ENCODE results near the gene ZNG1E. TPM values are rescaled to one million over a fixed set of nuclear protein-coding genes. Genes with fewer than 3 reads are reported as not detected.
"Not testable (repeated sequence)": the region's sequence is repeated elsewhere in the genome, so short reads cannot be mapped to it uniquely, and the experiment has no call there.

The ZNG1E gene
- total RNA-seq, 1 experiment from 2014 or later = 34.1 TPM

DNA sequence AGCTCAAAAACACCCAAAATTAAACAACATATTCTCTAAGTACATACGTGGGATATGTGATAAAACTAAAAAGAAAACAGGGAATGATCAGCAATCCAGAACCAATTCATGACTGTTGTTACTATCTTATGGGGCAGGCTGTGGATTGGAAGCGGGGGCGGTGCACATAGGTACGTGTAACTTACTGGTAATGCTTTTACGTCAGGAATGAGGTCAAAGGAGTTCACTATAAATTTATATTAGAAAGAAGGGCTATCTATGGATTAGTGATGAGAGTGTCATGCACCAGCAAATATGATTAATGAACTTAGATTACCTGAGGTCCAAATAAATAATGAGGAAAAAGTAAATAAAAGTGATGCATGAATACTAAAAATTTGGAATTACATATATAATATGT lies 710 bp upstream of the ZNG1E start:
- not testable (repeated sequence) for H2BK5ac ChIP-seq (ENCODE audit: insufficient read length, low read length); H4K5ac ChIP-seq (ENCODE audit: insufficient read length, low read depth, low read length); H3T11ph ChIP-seq (ENCODE audit: low read length); H3K27me3 ChIP-seq (ENCODE audit: insufficient read depth, low read length); H3K4ac ChIP-seq (ENCODE audit: low read depth, low read length); H3K23ac ChIP-seq (ENCODE audit: insufficient read length, low read depth, low read length); H3K18ac ChIP-seq (ENCODE audit: insufficient read length, low read depth, low read length); H2BK15ac ChIP-seq (ENCODE audit: low read depth, low read length); H3K9me3 Mint-ChIP-seq; H3K79me1 ChIP-seq (ENCODE audit: insufficient read depth, low read depth, low read length, poor library complexity, severe bottlenecking); H3K79me2 ChIP-seq (ENCODE audit: insufficient read depth, low read length); DNase-seq; H4K91ac ChIP-seq (ENCODE audit: insufficient read length, low read depth, low read length); H3K9me3 ChIP-seq (ENCODE audit: control insufficient read depth, low read depth, low read length); H3K4me3 Mint-ChIP-seq; H3K4me2 ChIP-seq (ENCODE audit: insufficient read depth, insufficient read length, low read length); H2BK120ac ChIP-seq (ENCODE audit: low read depth, low read length, poor library complexity, severe bottlenecking); H2BK12ac ChIP-seq (ENCODE audit: insufficient read length, low read depth, low read length); H2AK5ac ChIP-seq (ENCODE audit: insufficient read length, low read length); H2AFZ ChIP-seq (ENCODE audit: low read length); H4K20me1 ChIP-seq (ENCODE audit: control insufficient read depth, insufficient read depth, insufficient read length); H3K23me2 ChIP-seq (ENCODE audit: insufficient read length, low read depth, low read length, poor library complexity, severe bottlenecking); H3K56ac ChIP-seq (ENCODE audit: insufficient read length, low read depth, low read length); H3K9ac ChIP-seq (ENCODE audit: extremely low read depth, insufficient read length, low read length); H3K27me3 Mint-ChIP-seq (ENCODE audit: low read depth); H3K14ac ChIP-seq (ENCODE audit: insufficient read depth, low read length); H2BK20ac ChIP-seq (ENCODE audit: low read depth, low read length, poor library complexity, severe bottlenecking); H3K27ac ChIP-seq (ENCODE audit: insufficient read length, low read depth, low read length); H3K4me1 ChIP-seq (ENCODE audit: insufficient read depth, low read length); H3K36me3 Mint-ChIP-seq (ENCODE audit: insufficient read depth in 1 of 3, low read depth in 3 of 3); H3K4me1 Mint-ChIP-seq; H4K8ac ChIP-seq (replicated peaks; ENCODE audit: insufficient read length, low read depth, low read length); H3K27ac Mint-ChIP-seq
- WGBS (ENCODE audit: extremely low coverage, insufficient read length, low lambda C conversion rate) = no CpG with 5 or more reads among the region's 5 CpGs

- H4K8ac ChIP-seq (replicated peaks; ENCODE audit: insufficient read length, low read depth, low read length); H2BK5ac ChIP-seq (ENCODE audit: insufficient read length, low read length); H3K27me3 ChIP-seq (ENCODE audit: insufficient read depth, low read length); H3K27me3 Mint-ChIP-seq (ENCODE audit: low read depth); H2BK20ac ChIP-seq (ENCODE audit: low read depth, low read length, poor library complexity, severe bottlenecking); H3K4me1 ChIP-seq (ENCODE audit: insufficient read depth, low read length); H4K91ac ChIP-seq (ENCODE audit: insufficient read length, low read depth, low read length); H4K20me1 ChIP-seq (ENCODE audit: control insufficient read depth, insufficient read depth, insufficient read length); H3K27ac ChIP-seq (ENCODE audit: insufficient read length, low read depth, low read length); H3T11ph ChIP-seq (ENCODE audit: low read length); H3K18ac ChIP-seq (ENCODE audit: insufficient read length, low read depth, low read length); H2AK5ac ChIP-seq (ENCODE audit: insufficient read length, low read length); H3K4me1 Mint-ChIP-seq; H2AFZ ChIP-seq (ENCODE audit: low read length); H3K9me3 Mint-ChIP-seq; H3K23ac ChIP-seq (ENCODE audit: insufficient read length, low read depth, low read length); H3K23me2 ChIP-seq (ENCODE audit: insufficient read length, low read depth, low read length, poor library complexity, severe bottlenecking); H3K4me2 ChIP-seq (ENCODE audit: insufficient read depth, insufficient read length, low read length); H3K36me3 Mint-ChIP-seq (ENCODE audit: insufficient read depth in 1 of 3, low read depth in 3 of 3); H3K79me1 ChIP-seq (ENCODE audit: insufficient read depth, low read depth, low read length, poor library complexity, severe bottlenecking); H2BK12ac ChIP-seq (ENCODE audit: insufficient read length, low read depth, low read length); H3K14ac ChIP-seq (ENCODE audit: insufficient read depth, low read length); H3K9ac ChIP-seq (ENCODE audit: extremely low read depth, insufficient read length, low read length); H3K56ac ChIP-seq (ENCODE audit: insufficient read length, low read depth, low read length); H4K5ac ChIP-seq (ENCODE audit: insufficient read length, low read depth, low read length); H3K27ac Mint-ChIP-seq; H3K4ac ChIP-seq (ENCODE audit: low read depth, low read length); DNase-seq; H2BK15ac ChIP-seq (ENCODE audit: low read depth, low read length); H3K9me3 ChIP-seq (ENCODE audit: control insufficient read depth, low read depth, low read length); H2BK120ac ChIP-seq (ENCODE audit: low read depth, low read length, poor library complexity, severe bottlenecking); H3K79me2 ChIP-seq (ENCODE audit: insufficient read depth, low read length): not testable (repeated sequence)
- peak overlapping the region; percentile 62 to 75 for H3K4me3 Mint-ChIP-seq
- no CpG with 5 or more reads among the region's 11 CpGs for WGBS (ENCODE audit: extremely low coverage, insufficient read length, low lambda C conversion rate)
Observed at GRCh38 chr9:65676389-65676788, 661 bp downstream of the ZNG1E start.
